Stimulated activated CD8-positive, alpha-beta memory T cell treated with anti-CD3 and anti-CD28 coated beads, Interleukin-15, amount 100 ng/mL, for 24 hours (primary cell): ENCODE measurements around the gene FTO.

Source experiments
- DNase-seq: peaks from one replicate; pipeline ENCODE4 v3.0.0-alpha.2; 2020; ENCODE audit warnings: low read depth

FTO gene

DNA sequence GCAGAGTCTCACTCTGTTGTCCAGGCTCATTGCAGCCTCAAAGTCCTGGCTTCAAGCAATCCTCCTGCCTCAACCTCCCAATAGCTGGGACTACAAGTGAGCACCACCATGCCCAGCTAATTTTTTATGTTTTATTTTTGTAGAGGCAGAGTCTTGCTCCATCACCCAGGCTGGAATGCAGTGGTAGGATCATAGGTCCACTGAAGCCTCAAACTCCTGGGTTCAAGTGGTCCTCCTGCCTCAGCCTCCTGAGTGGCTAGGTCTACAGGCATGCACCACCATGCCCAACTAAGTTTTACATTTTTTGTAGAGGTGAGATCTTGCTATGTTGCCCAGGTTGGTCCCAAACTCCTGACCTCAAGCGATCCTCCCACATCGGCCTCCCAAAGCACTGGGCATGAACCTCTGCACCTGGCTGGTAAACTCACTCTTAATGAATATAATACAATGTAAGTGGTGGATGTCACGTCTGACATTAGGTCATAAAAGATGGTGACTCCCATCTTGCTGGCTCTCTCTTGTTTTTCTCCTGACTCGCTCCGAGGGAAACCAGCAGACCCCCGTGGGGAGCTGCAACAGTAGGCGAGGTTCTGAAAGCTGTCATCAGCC lies 456.4 kb downstream of the FTO start:
- no peak for DNase-seq

DNA sequence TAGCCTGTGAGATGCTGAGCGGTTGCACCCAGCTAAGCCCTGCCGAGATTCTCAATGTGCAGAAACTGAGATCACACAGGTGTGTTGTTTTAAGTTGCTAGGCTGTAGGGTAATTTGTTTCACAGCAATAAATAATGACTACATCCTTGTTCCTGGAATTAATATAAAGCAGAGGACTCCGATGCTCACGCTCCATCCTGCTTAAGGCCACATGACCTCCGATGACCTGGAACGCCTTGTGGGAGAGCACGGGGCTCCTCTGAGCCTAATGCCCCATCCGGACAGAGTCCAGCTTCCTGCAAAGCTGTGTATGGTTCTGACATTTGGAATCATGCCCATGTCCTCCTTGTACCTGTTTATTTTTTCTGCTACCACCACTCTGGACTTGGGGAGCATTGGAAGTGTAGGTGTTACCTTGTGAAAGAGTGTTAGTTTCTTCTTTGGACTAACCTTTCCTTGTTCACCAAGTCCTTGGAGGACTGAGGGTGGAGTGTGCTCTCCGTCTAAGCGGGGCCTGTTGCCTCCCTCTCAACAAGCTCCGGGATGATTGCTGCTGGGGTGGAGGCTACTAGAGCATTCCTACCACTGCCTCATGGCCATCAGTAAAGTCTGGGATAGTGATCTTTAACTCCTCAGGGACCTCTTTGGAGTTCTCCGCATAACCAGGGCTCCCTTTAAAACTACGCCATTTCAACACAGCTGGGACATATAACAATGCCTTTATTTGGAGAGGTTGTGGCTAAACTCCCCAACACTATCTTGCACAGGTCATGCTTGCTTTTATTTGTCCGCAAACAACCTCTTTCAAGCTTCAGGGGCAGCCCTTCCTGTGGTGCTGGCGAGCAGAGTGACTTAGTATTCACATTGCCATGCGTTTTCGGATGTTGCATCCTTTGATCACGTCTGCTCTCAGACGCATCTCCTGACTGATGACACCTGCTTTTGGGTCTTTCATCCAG lies 457.3 kb downstream of the FTO start:
- no peak for DNase-seq

DNA sequence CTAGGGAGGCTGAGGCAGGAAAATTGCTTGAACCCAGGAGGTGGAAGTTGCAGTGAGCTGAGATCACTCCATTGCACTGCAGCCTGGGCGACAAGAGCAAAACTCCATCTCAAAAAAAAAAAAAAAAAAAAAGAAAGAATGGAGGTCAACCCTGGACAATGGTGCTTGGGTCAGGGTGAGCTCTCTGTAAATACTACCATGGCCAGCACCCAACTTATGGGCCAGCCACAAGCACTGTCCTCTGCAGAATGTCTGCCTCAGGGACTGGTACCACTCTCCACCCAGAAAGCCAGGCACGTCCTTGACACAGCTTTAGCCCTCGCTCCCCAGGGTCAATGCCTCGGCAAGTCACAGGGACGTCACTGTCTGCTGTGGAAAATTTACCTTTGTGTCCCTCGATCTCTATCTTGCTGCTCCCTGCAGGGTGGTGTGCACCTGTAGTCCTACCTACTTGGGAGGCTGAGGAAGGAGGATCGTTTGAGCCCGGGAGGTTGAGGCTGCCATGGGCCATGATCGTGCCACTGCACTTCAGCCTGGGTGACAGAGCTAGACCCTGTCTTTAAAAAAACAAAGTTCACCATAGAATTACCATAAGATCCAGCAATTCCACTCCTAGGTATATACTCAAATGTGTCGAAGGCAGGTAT lies 459.4 kb downstream of the FTO start:
- DNase-seq: no peak

DNA sequence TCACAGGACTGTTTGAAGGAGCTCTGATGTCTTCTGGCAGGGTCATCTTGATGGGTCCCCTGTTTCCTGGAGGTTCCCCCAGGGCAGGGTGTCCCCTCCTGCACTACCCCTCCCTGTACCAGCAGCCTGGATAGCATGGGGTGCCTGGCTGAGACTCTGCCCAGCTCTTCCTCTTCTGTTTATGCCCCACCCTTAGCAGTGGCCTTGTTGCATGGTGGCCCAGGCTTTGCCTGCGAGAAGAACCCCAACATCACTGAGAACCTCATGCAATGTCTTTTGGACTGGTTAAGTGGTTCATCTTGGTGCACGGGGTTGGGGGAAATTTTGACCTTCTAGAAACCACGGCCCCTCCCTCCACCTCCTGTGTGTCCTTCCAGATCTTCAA lies 460.8 kb downstream of the FTO start:
- DNase-seq: no peak

DNA sequence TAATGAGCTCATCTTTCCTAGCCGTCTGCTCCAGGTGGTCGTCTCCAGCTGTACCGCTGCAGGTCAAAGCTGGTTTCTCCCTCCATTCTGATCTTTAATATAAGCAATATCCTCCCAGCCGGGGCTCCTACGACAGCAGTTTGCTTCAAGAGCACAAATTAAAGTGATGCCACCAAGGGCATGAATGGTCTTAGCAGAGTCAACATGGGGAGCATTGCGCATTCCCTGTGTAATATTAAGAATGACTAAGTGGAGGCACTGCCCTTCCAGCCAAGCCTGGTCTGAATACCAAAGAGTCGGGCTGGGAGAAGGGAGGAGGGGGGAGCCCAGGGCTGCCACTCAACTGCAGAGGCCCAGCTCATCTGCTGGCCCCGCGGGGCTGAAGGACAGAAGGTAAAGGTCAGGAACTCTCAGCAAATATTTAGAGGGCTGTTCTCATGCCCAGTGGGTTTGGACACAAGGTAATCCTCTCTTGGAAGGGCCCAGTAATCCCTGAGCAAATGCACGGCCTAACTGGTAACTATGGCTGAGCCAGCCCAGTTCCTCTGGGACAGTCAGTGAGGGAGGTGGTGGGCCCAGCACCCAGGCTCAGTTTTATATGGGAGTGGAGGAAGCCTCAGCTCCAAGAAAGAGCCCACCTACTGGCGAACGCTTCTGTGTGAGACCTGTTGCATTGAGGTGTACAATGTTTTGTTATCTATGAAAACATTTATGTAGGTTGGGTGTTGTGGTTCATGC lies 461.4 kb downstream of the FTO start:
- DNase-seq: no peak

DNA sequence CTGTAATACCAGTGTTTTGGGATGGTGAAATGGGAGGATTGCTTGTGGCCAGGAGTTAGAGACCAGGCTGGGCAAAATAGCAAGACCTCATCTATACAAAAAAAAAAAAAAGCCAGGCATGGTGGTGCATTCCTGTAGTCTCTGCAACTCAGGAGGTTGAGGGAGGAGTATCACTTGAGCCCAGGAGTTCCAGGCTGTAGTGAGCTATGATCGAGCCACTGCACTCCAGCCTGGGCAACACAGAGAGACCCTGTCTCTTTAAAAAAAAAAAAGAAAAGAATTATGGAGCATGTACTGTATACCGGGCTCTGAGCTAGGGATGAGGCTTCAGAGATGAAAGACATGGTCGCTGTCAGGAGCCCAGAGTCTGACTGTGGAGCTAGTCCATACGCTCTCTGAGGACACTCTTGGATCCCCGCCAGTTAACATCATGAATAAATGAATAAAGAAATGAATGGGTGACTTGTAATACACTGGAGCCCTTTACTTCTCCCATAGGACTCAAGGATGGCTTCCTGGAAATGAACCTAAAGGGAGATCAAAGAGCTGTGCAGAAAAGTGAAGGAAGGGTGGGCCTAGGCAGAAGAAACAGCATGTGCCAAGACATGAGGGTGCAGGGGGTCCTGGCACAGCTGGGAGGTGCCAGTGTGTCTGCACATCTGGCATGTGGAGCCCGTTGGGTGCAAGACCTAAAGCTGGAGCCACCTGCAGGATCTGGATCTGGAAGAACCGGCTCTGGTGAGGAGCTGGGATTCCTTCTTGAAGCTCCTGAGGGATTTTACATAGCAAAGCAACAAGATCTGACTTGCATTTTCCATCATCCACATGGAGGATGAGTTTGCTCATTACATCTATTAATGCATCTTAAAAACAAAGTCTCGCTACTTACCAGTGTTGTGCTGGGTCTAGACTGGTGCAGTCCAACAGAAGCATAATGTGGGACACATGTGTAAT lies 462.2 kb downstream of the FTO start:
- DNase-seq: no peak

DNA sequence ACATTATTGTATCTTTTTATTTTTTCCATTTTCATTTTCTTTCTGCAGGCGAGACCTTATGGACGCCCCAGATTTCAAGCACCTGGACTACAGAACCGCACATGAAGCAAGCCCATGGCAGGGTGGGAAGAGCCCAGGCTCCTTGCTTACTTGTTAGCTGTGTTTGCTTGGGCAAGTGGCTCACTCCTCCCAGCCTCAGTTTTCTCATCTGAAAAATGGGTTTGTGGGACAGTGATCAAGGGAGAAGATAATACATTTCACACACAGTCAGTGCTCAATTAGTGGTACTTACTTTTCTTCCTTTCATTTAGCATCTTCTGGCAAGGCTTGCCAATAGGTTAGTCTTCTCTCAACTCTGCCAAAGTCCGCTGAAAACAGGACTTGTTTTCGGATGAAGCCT lies 465.2 kb downstream of the FTO start:
- no peak for DNase-seq

DNA sequence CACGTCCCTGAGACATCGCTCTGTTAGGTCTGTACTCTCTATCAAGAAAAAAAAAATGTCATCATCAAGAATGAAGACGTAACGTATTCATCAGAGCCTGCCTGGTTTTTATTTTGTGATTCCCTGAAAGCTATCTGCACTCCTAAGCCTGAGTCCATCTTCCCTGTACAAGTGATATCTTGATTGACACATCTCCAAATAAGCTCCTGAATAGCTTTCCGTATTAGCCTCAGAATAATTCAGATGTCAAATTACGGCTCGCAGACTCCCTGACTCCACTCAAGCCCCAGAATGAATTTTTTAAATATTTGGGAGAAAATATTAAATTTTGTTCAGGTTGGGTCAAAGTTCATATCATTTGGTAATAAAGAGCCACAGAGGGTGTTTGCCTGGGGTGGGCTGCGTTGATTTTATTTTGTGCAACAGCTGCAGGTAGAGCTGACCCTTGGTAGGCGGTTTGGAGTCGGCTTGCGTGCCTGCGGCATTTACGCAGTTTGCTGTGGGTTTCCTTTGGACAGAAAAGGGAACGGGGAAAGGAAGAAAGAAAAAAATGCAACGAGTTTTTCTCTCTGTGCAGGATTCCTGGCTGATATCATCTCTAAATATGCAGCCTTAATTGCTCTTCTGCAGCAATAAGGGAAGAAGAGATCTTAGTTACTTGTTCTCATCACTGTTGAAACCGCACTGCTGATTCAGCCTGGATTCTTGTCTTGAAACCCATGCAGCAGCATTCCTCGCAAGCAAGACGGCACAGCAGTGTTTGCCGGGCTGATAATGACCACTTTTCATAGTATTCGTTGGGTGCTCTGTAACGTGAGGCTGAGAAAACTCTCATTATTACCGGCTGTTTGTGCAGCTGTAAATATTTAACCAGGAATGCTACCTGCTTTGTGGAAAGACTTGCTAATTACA lies 467.9 kb downstream of the FTO start:
- DNase-seq: no peak

DNA sequence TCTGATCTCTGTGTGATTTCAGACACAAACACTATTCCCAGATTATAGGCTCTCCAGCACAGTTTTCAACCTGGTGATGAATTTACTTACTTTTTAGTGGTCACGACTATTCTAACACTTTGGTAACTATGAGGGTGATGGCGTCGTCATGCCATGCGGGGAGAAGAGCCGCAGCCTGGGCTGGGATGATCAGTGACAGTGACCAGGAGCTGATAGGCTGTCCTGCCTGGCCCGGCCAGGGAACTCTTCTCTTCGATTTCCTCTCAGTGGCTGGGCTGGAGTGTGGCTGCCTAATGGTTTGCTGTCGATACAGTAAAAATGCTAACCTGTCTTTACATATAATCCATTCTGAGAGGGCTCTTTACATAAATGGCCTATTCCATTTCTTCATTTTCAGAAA lies 469.5 kb downstream of the FTO start:
- no peak for DNase-seq

DNA sequence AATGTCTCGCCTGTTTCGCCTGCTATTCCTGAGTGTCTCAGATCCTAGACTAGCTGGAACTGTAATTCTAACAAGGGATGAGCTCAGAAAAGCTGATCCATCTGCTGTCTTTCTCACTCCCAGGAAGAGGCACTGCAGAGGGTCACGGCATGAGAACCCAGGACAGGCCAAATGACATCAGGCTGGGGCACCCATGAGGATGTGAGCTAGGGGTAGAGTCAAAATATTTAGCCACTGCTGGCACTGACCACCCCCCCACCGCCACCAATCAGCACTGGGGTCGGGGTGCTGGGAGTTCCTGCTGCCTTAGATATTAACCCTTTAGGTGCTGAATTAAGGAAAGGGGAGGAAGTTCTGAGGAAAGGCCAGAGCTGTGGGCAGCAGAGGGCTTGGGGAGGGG lies 470.2 kb downstream of the FTO start:
- DNase-seq: no peak

DNA sequence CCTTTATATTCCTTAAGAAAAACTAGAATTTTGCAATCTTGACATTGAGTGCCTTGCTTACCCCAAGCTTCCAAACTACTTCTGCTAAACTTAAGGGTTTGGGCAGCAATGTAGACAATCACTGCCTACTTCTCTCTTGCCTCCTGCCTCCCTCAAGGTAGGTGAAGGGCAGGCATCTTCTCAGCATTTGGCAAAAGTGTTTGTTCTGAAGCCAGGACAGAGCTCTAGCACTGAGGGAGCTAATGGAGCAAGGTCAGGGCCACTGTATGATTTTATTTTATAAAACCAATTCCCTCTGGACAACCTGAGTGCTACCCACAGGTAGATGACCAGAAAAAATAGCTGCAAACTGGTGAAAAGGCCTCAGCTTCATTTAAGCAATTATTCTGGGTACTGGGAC lies 470.8 kb downstream of the FTO start:
- DNase-seq: no peak

DNA sequence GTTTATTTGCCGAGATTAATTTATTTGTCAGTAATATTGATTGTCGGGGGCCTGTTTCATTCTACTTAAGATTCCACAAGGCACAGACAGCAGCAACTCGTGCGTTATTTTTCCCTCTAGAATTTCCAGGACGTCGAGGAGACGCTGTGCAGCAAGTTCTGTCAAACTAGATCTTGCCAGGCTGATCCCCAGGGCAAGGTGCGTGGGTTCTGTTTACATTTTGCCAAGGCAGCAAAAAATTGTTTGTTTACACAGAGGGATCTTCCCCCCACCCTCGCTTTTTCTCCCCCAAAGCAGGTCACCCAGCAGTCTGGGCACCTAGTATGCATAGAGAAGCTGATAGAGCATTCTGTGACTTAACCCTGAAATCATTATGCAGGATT lies 471.2 kb downstream of the FTO start:
- DNase-seq: no peak

DNA sequence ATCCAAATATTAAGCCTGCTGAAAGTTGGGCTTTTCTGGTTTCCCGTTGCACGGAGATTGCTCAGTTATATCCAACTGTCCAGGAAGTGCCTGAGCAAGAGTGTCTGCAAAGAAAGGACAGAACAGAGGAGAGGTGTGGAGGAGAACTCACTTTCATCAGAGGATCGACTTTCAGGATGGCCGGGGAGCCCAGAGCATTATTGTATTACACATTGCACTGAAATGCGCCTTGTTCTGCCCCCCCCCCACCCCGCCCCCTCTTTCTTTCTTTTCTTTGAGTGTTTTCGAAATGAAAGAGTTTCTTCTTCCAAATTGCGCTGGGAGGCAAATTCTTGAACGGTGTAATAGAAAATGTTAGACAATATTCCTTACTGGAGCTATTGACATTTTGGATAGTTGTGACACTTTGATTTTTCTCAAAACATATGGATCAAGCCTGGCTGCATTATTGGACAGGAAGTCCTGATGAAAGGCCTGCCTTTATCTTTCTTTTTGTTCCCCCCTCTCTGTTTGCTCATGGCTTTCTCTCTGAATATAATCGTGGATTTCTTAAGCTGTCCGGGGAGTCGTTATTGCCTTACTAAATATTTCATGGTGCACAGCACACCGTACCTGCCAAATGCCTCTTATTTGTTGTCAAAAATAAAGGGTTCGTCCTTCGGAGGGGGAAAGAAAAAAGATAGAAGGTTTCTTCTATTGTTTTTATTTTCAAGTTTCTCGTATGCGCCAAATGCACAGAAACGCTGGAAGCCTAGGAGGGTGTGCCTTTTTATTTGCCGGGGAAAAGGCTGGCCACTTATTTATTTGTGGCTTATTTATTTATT lies 471.8 kb downstream of the FTO start:
- no peak for DNase-seq

DNA sequence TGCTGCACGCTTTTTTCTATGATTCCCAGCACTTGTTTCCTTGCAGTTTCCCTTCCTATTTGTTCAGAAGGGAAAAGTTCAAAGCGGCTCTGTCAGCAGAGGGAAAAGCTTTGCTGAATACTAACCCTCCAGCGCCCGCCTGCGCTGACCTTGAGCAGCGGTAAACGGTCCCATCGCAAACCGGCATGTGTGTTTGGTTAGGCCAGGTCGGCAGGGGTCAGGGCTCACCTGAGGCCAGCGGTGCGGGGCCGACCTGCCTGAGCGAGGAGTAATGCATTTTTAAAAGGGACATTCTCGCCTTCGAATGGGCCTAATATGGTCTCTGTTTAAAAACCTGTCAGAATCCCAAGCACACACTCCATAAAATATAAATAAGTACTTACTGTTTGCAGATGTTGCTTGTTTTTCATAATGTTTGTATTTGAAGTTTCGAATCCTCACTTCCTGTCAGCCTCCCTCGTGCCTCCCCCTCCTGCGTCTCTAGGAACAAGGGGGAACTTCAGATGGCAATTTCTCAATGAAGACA lies 472.5 kb downstream of the FTO start:
- DNase-seq: no peak

DNA sequence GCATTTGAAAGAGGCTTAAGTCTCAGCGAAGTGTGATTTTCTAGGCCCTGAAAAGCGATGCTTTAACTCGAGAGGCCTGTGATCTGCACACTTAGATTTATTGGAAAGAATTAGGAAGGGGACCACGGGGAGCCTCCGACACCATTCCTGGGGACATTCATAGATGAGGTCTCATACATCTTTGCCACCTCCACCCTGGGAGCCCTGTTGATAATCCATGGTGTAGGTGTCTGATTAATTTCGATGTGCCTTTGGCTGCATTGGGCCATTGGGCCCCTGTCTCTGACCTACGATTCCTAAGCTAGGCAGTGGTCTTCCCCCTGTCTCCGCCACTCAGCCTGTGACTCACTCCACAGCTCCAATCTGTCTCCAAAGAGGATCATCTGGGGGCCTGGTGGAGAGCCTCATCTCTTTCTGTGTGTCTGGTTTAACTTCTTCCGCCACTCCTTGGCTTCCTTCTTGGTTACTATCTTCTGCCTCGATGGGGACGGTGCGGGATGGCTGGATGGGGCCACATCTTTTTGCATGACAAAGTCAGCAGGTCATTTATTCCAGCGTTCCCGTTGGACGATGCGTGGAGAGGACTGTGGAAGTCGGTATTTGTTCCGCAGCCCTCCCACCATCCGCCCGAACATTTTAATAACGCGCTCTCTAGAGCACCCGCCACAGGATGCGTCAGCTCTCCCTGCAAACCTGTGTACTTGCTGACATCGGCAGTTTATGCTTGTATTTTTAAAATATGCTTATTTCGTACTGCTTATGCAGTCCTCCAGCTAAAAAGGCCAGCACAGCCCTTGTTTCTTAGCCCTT lies 473.3 kb downstream of the FTO start:
- no peak for DNase-seq

DNA sequence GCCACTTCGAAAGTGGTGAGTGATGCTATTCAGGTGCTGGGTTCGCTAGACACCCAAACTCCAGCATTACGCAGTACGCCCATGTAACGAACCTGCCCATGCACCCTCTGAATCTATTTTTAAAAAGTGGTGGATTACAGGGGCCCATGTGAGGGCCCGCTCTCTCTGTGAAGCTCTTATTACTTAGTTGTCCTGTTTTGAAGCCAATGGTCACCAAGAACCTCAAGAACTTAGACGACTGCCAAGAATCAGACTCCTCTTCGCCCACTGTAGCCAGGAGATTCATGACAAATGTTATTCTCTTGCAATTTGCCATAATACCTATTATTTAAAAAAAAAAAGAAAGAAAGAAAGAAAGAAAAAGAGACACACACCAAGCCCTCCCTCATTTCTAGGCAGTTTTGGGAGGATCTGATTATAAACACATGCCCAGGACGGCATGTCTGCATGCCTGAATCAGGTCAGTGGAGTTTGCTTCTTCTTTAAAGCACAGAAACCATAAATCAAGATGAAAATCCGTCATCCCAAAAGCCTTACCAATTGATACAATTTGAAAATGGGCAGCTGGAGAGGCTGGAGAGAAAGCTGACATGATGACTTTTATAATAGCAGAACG lies 474.0 kb downstream of the FTO start:
- DNase-seq: no peak

DNA sequence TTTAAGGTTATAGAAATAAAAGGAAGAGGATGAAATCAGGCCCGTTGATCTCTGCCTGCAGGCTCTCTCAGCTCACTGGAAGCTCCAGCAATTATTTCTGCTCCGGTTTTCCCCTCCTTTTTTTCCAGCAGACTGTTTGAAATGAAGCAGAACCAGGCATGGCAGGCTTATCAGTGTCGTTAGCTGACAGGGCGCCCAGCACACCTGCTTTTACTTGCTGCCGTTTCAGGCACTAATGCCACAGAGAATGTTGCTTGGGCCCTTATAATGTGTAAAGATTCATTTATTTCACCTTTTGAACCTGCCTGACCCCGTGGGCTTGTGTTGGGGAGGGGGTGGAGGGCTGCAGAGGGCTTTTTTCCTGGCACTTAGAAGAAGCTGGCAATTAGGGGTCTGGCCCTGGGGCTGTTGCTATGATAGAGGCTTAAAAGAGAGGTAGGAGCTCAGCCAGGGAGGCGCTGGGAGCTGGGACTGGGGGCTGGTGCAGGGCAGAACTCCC lies 474.6 kb downstream of the FTO start:
- DNase-seq: no peak
